Kidney (tissue), 14 donors: ENCODE measurements around the gene ALDH9A1. TPM values are rescaled to one million over a fixed set of nuclear protein-coding genes. Genes with fewer than 3 reads are reported as not detected.
"Not testable (repeated sequence)": the region's sequence is repeated elsewhere in the genome, so short reads cannot be mapped to it uniquely, and the experiment has no call there.

Experiments
- DNase-seq, 5 donors: peaks; one replicate each; pipeline ENCODE4 v3.0.0-alpha.2; 2013 to 2020
- FAIRE-seq: peaks from 2 replicates; lab custom pipeline; 2012; peaks lifted over from hg19 to GRCh38; lab: Jason Lieb, UNC
- H3K27ac ChIP-seq, 2 donors: one replicate each; pipeline ENCODE4 v1.7.0; 2013; ENCODE audit warnings: low read depth in 2 of 2, low read length in 2 of 2, inconsistent platforms in 1 of 2
- H3K27me3 ChIP-seq: one replicate; pipeline ENCODE4 v1.7.1; 2013; ENCODE audit warnings: low read length, inconsistent platforms; ENCODE audit not compliant: control insufficient read depth, insufficient read depth
- H3K36me3 ChIP-seq, 3 donors: one replicate each; pipeline versions ENCODE4 v1.7.0 to v1.7.1; 2013; ENCODE audit warnings: low read length in 3 of 3, control low read depth in 1 of 3, inconsistent platforms in 1 of 3; ENCODE audit not compliant: insufficient read depth in 3 of 3, control insufficient read depth in 2 of 3
- H3K4me1 ChIP-seq, 3 donors: one replicate each; pipeline versions ENCODE4 v1.7.0 to v1.7.1; 2013; ENCODE audit warnings: low read length in 3 of 3, inconsistent platforms in 1 of 3, low read depth in 1 of 3; ENCODE audit not compliant: control insufficient read depth in 2 of 3, insufficient read depth in 2 of 3
- H3K4me3 ChIP-seq, 3 donors: one replicate each; pipeline versions ENCODE4 v1.7.0 to v1.8.1; 2013; ENCODE audit warnings: low read length in 3 of 3, control low read depth in 1 of 3, inconsistent platforms in 1 of 3
- H3K9ac ChIP-seq, 3 donors: one replicate each; pipeline versions ENCODE4 v1.7.0 to v1.7.1; 2013; ENCODE audit warnings: low read length in 3 of 3, control low read depth in 1 of 3, inconsistent platforms in 1 of 3
- H3K9me3 ChIP-seq, 3 donors: one replicate each; pipeline versions ENCODE4 v1.7.0 to v1.7.1; 2013; ENCODE audit warnings: low read length in 3 of 3, control low read depth in 1 of 3, inconsistent platforms in 1 of 3; ENCODE audit not compliant: control insufficient read depth in 2 of 3, insufficient read depth in 1 of 3
- CTCF ChIP-seq: IDR thresholded peaks from 3 replicates; pipeline ENCODE4 v1.5.1; 2012; ENCODE audit warnings: mild to moderate bottlenecking, moderate library complexity, borderline replicate concordance; ENCODE audit not compliant: insufficient read depth; ENCODE audit errors: extremely low read depth
- intact Hi-C: fragments of 100-400 bp; cut with DNase I; formaldehyde crosslinking; loops from one replicate; pipeline ENCODE4 v1.11.1; 2022
- polyA plus RNA-seq: library from polyadenylated mRNA; stranded (reverse); fragments of 350-450 nt; fragmentation: Illumina TruSeq; extraction: RNeasy Lipid Tissue Mini Kit (QIAGEN cat#74804); gene quantifications from one replicate; pipeline ENCODE4 v1.2.3, GENCODE V29; 2014; ENCODE audit warnings: low read depth, low replicate concordance; ENCODE audit not compliant: insufficient read depth
- total RNA-seq: library from RNA; stranded (reverse); fragmentation: NEBNext Ultra II Directional; extraction: Animal tissue kit (Norgen Biotek cat#: 25700); gene quantifications from one replicate; pipeline ENCODE4 v1.2.1, GENCODE V29; 2021
- donor health status: control.
- donor health status: control.
- donor health status: control.
- donor health status: control.
- donor health status: control.
- donor health status: DM: yes; HTN: yes; CAD: no.
- donor health status: Normal renal cell carcinoma (clear cell type).

Gene ALDH9A1
- total and polyA plus RNA-seq, 2 donors from 2014 or later: 70.7 to 77.2 TPM

GRCh38 chr1:165703648-165704047, 5.3 kb upstream of the ALDH9A1 start:
- H3K4me1 ChIP-seq: no peaks in the 10 kb centered on the region
- no peak for TF ChIP-seq CTCF
- H3K9me3 ChIP-seq: no peaks in the 10 kb centered on the region
- intact Hi-C loops: no loop called here
- DNase-seq (no peak), FAIRE-seq (no peak)
- H3K4me3 ChIP-seq: no peak overlapping the region
- H3K36me3 ChIP-seq: no peaks in the 10 kb centered on the region
- no peaks in the 10 kb centered on the region for H3K27me3 ChIP-seq
- H3K9ac ChIP-seq: no peak overlapping the region
- H3K27ac ChIP-seq: no peak overlapping the region

DNA sequence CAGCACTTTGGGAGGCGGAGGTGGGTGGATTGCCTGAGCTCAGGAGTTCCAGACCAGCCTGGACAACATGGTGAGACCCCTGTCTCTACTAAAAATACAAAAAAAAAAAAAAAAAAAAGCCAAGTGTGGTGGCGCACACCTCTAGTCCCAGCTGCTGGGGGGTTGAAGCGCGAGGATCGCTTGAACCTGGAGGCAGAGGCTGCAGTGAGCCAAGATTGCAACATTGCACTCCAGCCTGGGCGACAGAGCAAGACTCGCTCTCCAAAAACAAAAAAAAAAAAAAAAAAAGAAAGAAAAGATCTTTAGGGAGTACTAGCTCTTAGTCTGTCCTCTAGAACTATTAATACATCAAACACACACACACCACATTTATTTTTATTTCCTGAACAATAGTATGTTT, 3.6 kb upstream of the ALDH9A1 start:
- intact Hi-C loops, DNase-seq, H3K9ac ChIP-seq, FAIRE-seq, H3K27me3 ChIP-seq, H3K9me3 ChIP-seq, H3K36me3 ChIP-seq, H3K4me1 ChIP-seq, H3K4me3 ChIP-seq, H3K27ac ChIP-seq: not testable (repeated sequence)

DNA sequence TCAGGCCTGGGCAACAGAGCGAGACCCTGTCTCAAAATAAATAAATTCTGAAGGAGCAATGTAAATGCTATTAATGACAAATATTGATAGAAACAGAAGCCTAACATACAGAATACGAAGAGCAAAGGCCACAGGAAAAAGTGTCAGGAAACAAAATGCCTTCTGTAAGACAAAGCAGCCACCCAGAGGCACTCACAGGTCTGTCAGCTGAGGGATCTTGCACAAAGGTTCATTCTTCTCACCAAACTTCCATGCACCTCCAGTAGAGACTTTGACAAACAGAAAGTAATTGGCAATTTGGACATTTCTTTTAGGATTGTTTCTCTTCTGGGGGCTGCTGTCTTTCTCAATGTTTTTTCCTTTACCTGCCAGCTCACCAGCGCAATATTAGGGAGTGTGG, 1.2 kb upstream of the ALDH9A1 start:
- H3K4me3 ChIP-seq: no peak overlapping the region
- H3K9ac ChIP-seq: no peak overlapping the region
- no peak for DNase-seq
- H3K4me1 ChIP-seq: peaks cover 0 to 10% (median 0%) of the 10 kb centered on the region in 3 donors
- H3K36me3 ChIP-seq: no peaks in the 10 kb centered on the region
- no peaks in the 10 kb centered on the region for H3K27me3 ChIP-seq
- intact Hi-C loops: no loop called here
- FAIRE-seq: no peak
- H3K9me3 ChIP-seq: no peaks in the 10 kb centered on the region
- H3K27ac ChIP-seq: no peak overlapping the region
- no peak for TF ChIP-seq CTCF

DNA sequence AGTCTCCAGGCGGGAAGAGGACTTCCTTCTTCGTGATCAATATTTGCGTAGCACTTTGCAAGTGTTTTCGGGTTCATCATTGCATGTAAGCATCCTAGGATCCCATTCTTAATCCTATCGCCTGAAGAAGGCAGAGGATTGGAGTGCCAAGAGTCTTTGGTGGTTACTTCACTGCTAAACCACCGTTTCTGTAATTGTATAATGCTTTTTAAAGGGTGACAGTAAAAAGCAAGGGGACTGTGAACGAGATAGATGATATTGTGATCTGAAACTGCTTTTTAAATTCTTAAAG, 345 bp upstream of the ALDH9A1 start:
- H3K27ac ChIP-seq: peak overlapping the region; percentile 74 to 87

More for the DNA sequence above, 345 bp upstream of the ALDH9A1 start:
- H3K4me3 ChIP-seq: peak overlapping the region; percentile 94 to 97 (median 96)
- intact Hi-C loops: no loop called here
- H3K27me3 ChIP-seq: no peaks in the 10 kb centered on the region
- H3K36me3 ChIP-seq: no peaks in the 10 kb centered on the region
- H3K9ac ChIP-seq: peak overlapping the region; percentile 15 to 85 (median 43)
- H3K9me3 ChIP-seq: no peaks in the 10 kb centered on the region
- DNase-seq (no peak), FAIRE-seq (no peak)
- peaks cover 0 to 10% (median 0%) of the 10 kb centered on the region in 3 donors for H3K4me1 ChIP-seq
- no peak for TF ChIP-seq CTCF
